ENCODE data around the gene RBFOX2.
"Not testable (repeated sequence)": the region's sequence is repeated elsewhere in the genome, so short reads cannot be mapped to it uniquely, and the experiment has no call there.

RBFOX2 gene

GRCh38 chr22:36028646-36029405 is at the start of gene RBFOX2:
Gene RBFOX2, minus strand, starts transcription at chr22:36028824. Its CDS starts 399 bp downstream, at chr22:36028425.
- peak; percentile 67 for DNase-seq (ENCODE audit: low read depth)

- no peak for DNase-seq (ENCODE audit: low read depth)
Observed at GRCh38 chr22:36077271-36077670, 48.6 kb upstream of the RBFOX2 start.

GRCh38 chr22:36075724-36076123 is 47.1 kb upstream of the RBFOX2 start:
- no peak for DNase-seq (ENCODE audit: low read depth)

GRCh38 chr22:36075230-36075629 is 46.6 kb upstream of the RBFOX2 start:
- no peak for DNase-seq (ENCODE audit: low read depth)

- no peak for DNase-seq (ENCODE audit: low read depth)
Observed at GRCh38 chr22:36073476-36073875, 44.9 kb upstream of the RBFOX2 start.

- DNase-seq (ENCODE audit: low read depth) = not testable (repeated sequence)
Observed at GRCh38 chr22:36070645-36071044, 42.0 kb upstream of the RBFOX2 start.

- no peak for DNase-seq (ENCODE audit: low read depth)
Observed at GRCh38 chr22:36069368-36069767, 40.7 kb upstream of the RBFOX2 start.

- DNase-seq (ENCODE audit: low read depth) = no peak
Observed at GRCh38 chr22:36068776-36069344, 40.2 kb upstream of the RBFOX2 start.

GRCh38 chr22:36067235-36067558 is 38.6 kb upstream of the RBFOX2 start:
- DNase-seq (ENCODE audit: low read depth) = no peak

GRCh38 chr22:36065775-36066544 is 37.3 kb upstream of the RBFOX2 start:
- DNase-seq (ENCODE audit: low read depth) = peak; percentile 35

GRCh38 chr22:36065462-36065774 is 36.8 kb upstream of the RBFOX2 start:
- no peak for DNase-seq (ENCODE audit: low read depth)

GRCh38 chr22:36064358-36064757 is 35.7 kb upstream of the RBFOX2 start:
- DNase-seq (ENCODE audit: low read depth) = no peak

GRCh38 chr22:36056980-36057379 is 28.4 kb upstream of the RBFOX2 start:
- no peak for DNase-seq (ENCODE audit: low read depth)

GRCh38 chr22:36055376-36056295 is 27.0 kb upstream of the RBFOX2 start:
- DNase-seq (ENCODE audit: low read depth) = no peak

GRCh38 chr22:36054446-36054845 is 25.8 kb upstream of the RBFOX2 start:
- not testable (repeated sequence) for DNase-seq (ENCODE audit: low read depth)

- DNase-seq (ENCODE audit: low read depth) = no peak
Observed at GRCh38 chr22:36053242-36054147, 24.9 kb upstream of the RBFOX2 start.

- DNase-seq (ENCODE audit: low read depth) = no peak
Observed at GRCh38 chr22:36052505-36052941, 23.9 kb upstream of the RBFOX2 start.

- DNase-seq (ENCODE audit: low read depth) = no peak
Observed at GRCh38 chr22:36049678-36049997, 21.0 kb upstream of the RBFOX2 start.

- no peak for DNase-seq (ENCODE audit: low read depth)
Observed at GRCh38 chr22:36048911-36049677, 20.5 kb upstream of the RBFOX2 start.

GRCh38 chr22:36044517-36044916 is 15.9 kb upstream of the RBFOX2 start:
- not testable (repeated sequence) for DNase-seq (ENCODE audit: low read depth)

Data from stimulated activated CD8-positive, alpha-beta memory T cell treated with anti-CD3 and anti-CD28 coated beads, Interleukin-12 subunit alpha, Interleukin-12 subunit beta, amount 100 ng/mL, for 4 hours (primary cell).